Measurements from ENCODE around the gene PRLH. TPM values are rescaled to one million over a fixed set of nuclear protein-coding genes. Genes with fewer than 3 reads are reported as not detected.
A peak's percentile ranks its signal among the peaks of the same experiment; 100 is the strongest.

Gene PRLH
- total and polyA plus RNA-seq, 2 of the 13 experiments (the other 11 are each of a cell fraction or from before 2014, with no cell fraction given), result not detected

DNA sequence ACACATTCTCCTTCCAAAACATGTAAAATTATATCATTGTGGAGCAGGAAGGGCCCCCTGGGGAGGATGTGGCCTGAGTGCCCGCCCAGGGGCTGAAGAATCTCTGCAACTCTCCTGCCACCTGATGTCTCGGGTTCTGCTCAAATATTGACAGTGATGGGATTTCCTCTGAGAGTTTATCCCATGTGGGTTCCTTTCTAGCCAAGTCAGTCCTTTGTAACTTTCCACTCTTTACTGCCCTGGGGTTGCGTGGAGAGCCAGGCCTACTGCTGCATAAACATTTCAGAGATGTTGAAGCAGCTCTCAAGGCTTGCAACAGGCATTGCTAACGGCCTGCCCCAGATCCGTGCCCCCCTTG, 28.1 kb downstream of the PRLH start (continued):
- TF ChIP-seq, protein P1, sequence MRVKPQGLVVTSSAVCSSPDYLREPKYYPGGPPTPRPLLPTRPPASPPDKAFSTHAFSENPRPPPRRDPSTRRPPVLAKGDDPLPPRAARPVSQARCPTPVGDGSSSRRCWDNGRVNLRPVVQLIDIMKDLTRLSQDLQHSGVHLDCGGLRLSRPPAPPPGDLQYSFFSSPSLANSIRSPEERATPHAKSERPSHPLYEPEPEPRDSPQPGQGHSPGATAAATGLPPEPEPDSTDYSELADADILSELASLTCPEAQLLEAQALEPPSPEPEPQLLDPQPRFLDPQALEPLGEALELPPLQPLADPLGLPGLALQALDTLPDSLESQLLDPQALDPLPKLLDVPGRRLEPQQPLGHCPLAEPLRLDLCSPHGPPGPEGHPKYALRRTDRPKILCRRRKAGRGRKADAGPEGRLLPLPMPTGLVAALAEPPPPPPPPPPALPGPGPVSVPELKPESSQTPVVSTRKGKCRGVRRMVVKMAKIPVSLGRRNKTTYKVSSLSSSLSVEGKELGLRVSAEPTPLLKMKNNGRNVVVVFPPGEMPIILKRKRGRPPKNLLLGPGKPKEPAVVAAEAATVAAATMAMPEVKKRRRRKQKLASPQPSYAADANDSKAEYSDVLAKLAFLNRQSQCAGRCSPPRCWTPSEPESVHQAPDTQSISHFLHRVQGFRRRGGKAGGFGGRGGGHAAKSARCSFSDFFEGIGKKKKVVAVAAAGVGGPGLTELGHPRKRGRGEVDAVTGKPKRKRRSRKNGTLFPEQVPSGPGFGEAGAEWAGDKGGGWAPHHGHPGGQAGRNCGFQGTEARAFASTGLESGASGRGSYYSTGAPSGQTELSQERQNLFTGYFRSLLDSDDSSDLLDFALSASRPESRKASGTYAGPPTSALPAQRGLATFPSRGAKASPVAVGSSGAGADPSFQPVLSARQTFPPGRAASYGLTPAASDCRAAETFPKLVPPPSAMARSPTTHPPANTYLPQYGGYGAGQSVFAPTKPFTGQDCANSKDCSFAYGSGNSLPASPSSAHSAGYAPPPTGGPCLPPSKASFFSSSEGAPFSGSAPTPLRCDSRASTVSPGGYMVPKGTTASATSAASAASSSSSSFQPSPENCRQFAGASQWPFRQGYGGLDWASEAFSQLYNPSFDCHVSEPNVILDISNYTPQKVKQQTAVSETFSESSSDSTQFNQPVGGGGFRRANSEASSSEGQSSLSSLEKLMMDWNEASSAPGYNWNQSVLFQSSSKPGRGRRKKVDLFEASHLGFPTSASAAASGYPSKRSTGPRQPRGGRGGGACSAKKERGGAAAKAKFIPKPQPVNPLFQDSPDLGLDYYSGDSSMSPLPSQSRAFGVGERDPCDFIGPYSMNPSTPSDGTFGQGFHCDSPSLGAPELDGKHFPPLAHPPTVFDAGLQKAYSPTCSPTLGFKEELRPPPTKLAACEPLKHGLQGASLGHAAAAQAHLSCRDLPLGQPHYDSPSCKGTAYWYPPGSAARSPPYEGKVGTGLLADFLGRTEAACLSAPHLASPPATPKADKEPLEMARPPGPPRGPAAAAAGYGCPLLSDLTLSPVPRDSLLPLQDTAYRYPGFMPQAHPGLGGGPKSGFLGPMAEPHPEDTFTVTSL (CRISPR knock-in tag; IDR thresholded peaks at IDR 0.05; ENCODE audit: borderline replicate concordance), result no peak
- TF ChIP-seq ZNF276 (CRISPR knock-in tag; IDR thresholded peaks at IDR 0.05; ENCODE audit: low read depth) (no peak), ZNF343 (CRISPR knock-in tag; IDR thresholded peaks at IDR 0.05) (no peak), SKIL (CRISPR knock-in tag; IDR thresholded peaks at IDR 0.05; ENCODE audit: borderline replicate concordance) (peak; percentile 62; the same call in 1 of the 2 replicates), ATF1 (CRISPR knock-in tag; IDR thresholded peaks at IDR 0.05) (no peak), NFIB (CRISPR knock-in tag; IDR thresholded peaks at IDR 0.05; ENCODE audit: borderline replicate concordance) (no peak), ELF3 (CRISPR knock-in tag; IDR thresholded peaks at IDR 0.05) (peak; percentile 54; the same call in 1 of the 2 replicates), ZHX2 (IDR thresholded peaks at IDR 0.05; ENCODE audit: low read depth) (no peak), ZHX2 (CRISPR knock-in tag; IDR thresholded peaks at IDR 0.05; ENCODE audit: borderline replicate concordance) (no peak)
- TF ChIP-seq, protein P2, sequence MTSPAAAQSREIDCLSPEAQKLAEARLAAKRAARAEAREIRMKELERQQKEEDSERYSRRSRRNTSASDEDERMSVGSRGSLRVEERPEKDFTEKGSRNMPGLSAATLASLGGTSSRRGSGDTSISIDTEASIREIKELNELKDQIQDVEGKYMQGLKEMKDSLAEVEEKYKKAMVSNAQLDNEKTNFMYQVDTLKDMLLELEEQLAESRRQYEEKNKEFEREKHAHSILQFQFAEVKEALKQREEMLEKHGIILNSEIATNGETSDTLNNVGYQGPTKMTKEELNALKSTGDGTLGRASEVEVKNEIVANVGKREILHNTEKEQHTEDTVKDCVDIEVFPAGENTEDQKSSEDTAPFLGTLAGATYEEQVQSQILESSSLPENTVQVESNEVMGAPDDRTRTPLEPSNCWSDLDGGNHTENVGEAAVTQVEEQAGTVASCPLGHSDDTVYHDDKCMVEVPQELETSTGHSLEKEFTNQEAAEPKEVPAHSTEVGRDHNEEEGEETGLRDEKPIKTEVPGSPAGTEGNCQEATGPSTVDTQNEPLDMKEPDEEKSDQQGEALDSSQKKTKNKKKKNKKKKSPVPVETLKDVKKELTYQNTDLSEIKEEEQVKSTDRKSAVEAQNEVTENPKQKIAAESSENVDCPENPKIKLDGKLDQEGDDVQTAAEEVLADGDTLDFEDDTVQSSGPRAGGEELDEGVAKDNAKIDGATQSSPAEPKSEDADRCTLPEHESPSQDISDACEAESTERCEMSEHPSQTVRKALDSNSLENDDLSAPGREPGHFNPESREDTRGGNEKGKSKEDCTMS (CRISPR knock-in tag; conservative IDR thresholded peaks at IDR 0.05), result no peak
